ENCODE results near the gene MED15.

The MED15 gene

GRCh38 chr22:20571531-20572007 lies 64.2 kb downstream of the MED15 start:
- DNase-seq (ENCODE audit: low spot score): peak; percentile 66

DNA sequence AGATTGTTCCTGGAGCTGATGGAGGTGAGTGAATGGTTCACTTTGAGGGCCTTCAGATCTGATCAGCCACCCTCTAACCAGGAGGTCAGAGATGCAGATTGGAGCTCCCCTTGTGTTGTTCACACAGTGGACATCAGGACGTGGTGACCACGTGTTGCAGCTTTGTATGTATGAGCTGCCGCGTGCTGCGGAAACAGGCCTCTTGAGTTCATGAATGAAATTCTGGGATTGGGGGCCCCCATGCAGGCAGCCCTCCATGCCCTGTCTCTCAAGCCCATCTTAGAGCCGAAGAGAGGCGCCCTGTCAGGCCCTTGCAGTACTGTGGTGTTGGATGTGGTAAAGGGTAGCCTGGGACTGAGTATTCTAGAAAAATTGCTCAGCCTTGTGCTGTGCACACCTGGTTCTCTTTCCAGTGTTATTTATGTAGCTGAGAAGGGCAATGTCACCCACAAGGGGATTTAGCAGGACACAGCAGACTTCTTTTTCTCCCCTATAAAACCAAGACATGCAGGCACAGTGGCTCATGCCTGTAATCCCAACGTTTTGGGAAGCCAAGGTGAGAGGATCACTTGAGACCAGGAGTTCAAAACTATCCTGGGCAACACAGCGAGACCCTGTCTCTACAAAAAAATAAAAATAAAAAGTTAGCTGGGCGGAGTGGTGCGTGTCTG lies 64.9 kb downstream of the MED15 start:
- no peak for DNase-seq (ENCODE audit: low spot score)

DNA sequence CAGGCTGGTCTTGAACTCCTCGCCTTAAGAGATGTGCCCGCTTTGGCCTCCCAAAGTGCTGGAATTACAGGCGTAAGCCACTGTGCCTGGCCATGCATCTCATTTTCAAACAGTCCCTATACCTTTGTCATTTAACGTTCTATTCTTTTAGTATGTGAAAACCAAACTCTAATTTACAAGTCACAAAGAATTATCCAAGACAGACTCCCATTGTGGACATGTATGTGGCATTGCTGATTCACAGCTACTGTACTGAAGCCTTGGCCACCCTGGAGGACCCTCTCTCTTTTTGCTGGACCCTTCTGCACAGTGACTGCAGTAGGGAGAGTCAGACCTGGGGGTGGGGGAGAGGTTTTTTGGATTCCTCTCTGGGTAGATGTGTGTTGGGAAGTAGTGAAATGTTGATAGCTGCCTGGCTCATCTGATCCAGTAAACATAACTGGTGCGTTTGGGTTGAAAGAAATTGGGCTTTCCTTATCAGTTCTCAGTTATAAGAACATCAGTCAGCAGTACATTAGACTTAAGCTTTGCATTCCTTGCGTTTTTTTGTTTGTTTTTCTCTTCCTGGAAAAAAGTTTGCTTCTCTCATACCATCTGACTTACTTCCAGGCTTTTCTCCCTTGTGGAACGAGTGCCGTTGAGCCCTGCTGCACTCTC lies 65.9 kb downstream of the MED15 start:
- no peak for DNase-seq (ENCODE audit: low spot score)

- no peak for DNase-seq (ENCODE audit: low spot score)
These were observed 66.6 kb downstream of the MED15 start for GRCh38 chr22:20573833-20574615.

- DNase-seq (ENCODE audit: low spot score): no peak
These were observed 67.5 kb downstream of the MED15 start for GRCh38 chr22:20574920-20575353.

GRCh38 chr22:20575724-20576444 lies 68.5 kb downstream of the MED15 start:
- no peak for DNase-seq (ENCODE audit: low spot score)

DNA sequence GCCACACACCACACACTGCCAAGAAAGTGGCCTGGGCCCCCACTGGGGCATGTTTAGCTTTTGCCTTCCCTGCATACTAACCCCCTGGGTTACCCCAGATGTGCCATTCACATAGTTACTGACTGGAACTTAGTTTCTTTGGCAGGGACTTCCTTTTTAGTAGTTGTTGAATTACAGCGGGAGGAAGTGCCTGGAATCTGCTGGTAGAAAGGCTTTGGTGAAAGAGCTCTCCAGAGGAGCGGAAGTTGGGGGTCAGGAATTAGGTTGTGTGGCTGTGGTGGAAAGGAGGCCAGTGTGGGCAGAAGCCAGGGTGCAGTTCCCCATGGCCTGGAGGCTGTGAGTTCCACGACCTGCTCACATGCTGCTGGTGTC lies 69.0 kb downstream of the MED15 start:
- DNase-seq (ENCODE audit: low spot score): no peak

DNA sequence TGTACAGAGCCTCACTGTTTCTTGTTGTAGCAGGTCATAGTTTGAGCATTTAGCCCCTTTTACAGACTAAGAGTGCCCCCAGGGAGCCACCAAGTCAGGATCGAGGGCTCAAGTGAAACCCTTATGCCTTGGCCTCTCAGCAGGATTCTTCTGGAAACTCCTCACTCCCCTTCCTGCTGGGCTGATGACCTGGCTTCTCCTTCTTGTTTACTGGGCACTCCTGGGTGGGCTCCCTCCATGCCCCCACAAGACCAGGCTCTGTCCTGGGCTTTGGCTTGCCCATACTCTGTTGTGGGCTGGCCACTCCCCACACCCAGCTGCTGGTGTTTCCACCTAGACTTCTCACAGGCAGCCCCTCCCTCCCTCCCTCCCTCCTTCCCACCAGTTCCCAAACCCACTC lies 69.6 kb downstream of the MED15 start:
- DNase-seq (ENCODE audit: low spot score): no peak

- no peak for DNase-seq (ENCODE audit: low spot score)
These were observed 70.2 kb downstream of the MED15 start for GRCh38 chr22:20577549-20577975.

DNA sequence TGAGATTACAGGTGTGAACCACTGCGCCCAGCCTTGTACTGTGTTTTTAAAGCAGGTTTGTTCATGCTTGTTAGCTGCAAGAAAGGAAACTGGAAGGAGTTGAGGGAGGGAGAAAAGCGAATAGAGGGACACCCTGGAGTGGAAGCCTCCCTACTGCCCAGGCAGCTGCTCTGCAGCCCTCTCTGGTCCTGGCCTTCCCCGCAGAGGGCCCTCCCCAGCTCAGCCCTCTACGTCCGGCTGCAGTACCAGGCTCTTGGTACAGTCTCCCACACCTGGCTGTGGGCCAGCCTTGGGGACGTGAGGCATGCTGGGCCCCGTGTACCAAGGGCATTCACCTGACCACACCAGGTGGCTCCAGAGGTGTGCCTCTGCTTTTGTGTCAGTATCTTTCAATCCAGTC lies 70.8 kb downstream of the MED15 start:
- DNase-seq (ENCODE audit: low spot score): no peak

DNA sequence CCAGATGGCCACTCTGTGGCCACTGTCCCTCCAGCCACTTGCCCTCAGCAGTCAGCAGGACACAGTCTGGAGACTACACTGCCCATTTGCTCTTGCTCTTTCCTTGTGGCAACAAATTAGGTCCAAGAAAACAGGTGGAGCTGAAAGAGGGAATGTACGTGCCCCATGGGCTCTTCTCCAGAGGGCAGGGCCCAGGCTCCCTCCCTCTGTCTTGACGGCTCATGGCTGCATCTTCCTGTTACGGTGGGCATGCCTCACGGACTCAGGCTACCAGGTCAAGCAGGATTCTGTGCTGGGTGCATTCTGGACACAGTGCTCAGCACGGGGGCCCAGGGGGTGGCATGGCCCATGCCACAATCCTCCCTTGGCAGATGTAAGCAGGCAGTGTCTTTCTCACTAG lies 71.3 kb downstream of the MED15 start:
- DNase-seq (ENCODE audit: low spot score): no peak

DNA sequence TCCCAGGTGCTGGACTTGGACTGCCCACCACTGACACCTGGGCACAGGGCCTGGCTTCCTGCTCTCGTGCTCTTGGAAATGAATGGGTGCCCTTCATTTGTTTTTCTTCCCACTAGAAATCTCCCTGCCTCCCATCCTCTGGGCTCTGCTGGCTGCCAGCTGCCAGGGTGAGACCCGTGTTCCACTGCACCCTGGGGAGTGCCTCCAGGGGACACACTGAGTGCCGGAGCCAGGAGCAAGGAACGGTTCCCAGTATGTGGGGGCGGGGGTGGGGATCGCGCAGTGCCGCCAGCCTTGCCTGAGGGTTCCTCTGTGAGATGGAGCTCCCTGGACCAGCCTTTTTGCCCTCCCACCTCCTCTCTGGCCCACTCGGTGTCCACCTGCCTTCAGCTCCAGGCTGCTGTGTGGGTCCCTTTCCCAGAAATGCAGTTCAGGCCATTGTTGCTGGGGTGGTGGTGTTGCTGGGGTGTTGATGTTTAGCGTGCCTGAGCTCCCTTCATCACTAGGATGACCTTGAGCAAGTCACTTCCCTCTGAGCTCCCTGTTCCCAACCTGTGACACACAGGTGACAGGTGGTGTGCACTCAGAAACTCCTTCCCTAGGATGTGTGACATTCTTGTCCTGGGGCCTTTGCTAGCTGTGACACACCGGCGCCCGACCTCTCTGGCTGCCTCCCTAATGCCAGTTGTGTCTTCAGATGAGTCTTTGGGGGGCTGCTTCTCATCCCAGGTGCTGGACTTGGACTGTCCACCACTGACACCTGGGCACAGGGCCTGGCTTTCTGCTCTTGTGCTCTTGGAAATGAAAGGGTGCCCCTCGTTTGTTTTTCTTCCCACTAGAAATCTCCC lies 72.1 kb downstream of the MED15 start:
- no peak for DNase-seq (ENCODE audit: low spot score)

GRCh38 chr22:20580179-20580578 lies 72.8 kb downstream of the MED15 start:
- DNase-seq (ENCODE audit: low spot score): no peak

- no peak for DNase-seq (ENCODE audit: low spot score)
These were observed 73.4 kb downstream of the MED15 start for GRCh38 chr22:20580611-20581502.

GRCh38 chr22:20581503-20582170 lies 74.2 kb downstream of the MED15 start:
- no peak for DNase-seq (ENCODE audit: low spot score)

GRCh38 chr22:20582171-20582511 lies 74.7 kb downstream of the MED15 start:
- no peak for DNase-seq (ENCODE audit: low spot score)

DNA sequence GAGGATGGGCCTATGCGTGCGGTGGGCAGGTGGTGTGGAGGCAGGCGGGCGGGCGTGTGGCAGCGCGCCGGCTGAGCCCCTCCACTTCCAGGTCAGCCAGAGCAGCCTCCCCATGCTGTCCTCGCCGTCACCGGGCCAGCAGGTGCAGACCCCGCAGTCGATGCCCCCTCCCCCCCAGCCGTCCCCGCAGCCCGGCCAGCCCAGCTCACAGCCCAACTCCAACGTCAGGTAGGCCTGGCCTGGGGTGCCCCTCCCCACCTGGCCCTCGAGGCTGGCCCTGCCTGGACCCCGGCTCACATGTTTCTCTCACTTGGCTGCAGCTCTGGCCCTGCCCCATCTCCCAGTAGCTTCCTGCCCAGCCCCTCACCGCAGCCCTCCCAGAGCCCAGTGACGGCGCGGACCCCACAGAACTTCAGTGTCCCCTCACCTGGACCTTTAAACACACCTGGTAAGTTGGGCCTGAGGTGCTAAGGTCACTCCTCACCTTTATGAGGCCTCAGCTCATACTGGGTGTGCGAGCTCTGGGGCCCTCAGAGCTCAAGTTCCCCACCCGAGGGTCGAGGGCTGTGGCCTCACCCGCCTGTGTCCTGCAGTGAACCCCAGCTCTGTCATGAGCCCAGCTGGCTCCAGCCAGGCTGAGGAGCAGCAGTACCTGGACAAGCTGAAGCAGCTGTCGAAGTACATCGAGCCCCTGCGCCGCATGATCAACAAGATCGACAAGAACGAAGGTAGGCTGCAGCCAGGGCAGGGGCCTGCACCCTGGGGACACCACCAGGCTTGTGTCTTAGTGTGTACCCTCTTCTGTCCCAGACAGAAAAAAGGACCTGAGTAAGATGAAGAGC lies 75.3 kb downstream of the MED15 start:
- no peak for DNase-seq (ENCODE audit: low spot score)

DNA sequence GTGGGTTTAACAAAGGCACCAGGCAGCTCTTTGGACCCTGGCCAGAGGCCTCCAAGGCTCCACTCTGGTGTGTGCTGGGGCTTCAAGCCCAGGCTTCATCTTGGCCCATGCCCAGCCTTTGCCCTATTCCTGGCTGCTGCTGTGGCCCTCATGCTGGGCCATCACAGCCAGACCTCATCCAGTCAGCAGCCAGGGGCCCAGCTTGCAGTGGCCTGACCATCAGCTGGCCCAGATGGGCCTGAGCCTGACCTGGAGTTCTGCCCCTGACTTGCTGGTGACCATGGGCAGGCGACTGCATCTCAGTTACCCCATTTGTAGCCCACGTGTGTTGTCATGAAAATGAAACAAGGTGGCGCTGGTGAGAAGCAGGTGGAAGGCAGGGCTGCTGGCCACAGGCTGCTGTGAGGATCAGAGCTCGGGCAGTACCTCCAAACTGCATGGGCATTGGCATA lies 76.1 kb downstream of the MED15 start:
- DNase-seq (ENCODE audit: low spot score): peak; percentile 32

All from NAMALWA (cell line).